GM19372 (cell line): ENCODE data around the gene CSTB.

Experiments used
- ATAC-seq: cut with Tn5 transposase; IDR thresholded peaks from one replicate; pipeline ENCODE4 v1.9.1; 2021; ENCODE audit warnings: mild to moderate bottlenecking, low read depth, moderate library complexity; ENCODE audit not compliant: unreplicated experiment

CSTB gene

DNA sequence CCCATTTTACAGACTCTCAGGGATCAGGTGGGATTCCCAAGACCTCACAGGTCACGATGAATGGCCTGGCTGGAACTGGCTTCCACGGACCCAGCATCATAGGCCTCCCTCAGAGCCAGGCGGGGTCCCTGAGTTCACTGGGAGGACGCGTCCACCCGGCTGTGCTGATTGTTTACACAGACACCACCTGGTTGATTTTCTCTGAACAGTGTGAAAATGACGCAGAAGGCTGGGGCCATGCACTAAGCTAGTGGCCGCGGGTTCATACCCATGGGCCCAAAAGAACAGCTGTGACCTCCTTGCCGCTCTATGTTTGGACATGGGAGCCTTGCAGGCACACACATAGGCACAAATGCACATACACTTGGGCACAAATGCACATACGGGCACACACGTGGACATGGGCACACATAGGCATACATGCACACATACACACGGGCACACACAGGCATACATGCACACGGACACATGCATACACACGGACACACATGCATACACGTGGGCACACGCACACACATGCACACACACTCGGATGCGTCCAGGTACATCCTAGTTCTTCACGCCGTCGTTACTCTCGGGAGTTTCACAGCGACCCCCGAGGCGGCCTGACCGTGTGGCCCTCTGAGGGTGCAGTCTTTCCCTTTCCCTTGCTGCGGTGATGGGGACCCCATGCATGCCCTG lies 23.2 kb downstream of the CSTB start:
- ATAC-seq: no peak

GRCh38 chr21:43751955-43752591 lies 24.0 kb downstream of the CSTB start:
- ATAC-seq: no peak

DNA sequence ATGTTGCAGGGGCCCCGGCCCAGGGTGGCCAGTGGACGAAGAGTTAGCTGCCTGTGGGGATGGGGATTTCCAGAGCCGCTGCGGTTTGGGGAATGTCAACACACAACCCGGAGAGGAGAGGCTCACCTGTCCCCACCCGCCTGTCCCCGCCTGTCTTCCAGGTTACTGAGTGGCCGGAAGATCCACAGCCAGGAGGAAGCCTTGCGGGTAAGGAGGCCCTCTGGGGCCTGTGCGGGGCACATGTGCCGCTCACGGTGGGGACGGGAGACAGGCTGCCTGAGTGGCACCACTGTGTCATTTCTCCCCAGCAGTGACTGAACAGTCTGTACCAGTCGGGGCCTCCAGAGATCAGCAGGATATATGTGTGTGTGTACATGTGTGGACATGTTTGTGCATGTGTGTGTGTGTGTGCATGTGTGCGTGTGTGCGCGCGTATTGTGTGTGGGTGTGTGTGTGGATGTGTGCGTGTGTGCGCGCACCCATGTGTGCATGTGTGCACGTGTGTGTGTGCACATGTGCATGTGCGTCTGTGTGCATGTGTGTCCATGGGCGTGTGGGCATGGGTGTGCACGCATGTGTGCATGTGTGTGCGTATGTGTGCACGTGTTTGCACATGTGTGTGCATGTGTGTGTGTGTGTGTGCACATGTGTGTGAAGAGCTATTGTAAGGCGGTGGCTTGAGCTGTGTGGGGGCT lies 25.6 kb downstream of the CSTB start:
- no peak for ATAC-seq

DNA sequence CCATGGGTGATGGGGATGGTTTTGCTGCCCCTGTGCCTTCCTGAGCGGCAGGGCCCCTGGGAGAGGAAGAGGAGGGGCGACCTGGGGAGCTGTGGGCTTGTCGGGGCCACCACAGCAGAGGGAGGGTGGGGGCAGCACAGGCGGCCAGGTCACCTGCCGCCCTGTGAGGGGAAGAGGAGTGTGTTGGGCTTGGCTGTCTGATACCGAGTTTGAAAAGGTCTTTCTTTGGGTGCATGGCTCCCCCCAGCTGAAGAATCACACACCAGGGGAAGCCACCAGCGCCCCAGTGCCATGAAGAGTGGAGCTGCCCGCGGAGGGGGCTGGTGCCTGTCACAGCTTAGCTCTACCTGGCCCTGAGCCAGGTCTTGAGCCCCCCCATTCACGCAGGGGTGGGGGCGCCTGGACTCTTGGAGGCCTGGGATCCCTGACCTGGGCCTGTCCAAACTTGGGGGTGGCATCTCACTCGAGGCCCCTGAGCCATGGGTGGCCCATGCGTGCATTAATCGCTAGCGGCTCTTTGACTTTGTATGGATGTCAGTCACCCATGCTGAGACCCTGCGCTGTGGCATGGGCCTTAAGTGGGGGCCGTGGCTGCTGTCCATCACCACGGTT lies 26.4 kb downstream of the CSTB start:
- ATAC-seq: no peak

GRCh38 chr21:43748622-43749021 lies 27.5 kb downstream of the CSTB start:
- no peak for ATAC-seq

- no peak for ATAC-seq
These were observed 30.2 kb downstream of the CSTB start for GRCh38 chr21:43745772-43746517.

GRCh38 chr21:43744725-43745124 lies 31.4 kb downstream of the CSTB start:
- no peak for ATAC-seq

DNA sequence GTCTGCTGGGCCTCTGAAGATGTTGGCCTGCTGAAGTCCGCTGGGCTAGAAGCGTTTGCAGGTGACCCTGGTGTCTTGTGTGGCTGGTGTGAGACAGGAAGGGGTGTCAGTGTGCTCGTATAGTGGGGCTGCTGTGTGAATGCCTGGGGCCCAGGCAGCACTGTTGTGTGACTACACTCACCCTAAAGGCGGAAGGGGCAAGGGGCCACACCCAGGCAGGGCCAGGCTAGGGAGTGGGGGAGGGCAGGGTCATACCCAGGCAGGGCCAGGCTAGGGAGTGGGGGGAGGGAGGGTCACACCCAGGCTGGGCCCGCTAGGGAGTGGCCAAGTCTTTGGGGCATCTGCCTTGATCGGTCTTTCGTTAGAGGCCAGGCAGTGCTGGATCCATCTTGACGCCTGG lies 32.2 kb downstream of the CSTB start:
- ATAC-seq: no peak

DNA sequence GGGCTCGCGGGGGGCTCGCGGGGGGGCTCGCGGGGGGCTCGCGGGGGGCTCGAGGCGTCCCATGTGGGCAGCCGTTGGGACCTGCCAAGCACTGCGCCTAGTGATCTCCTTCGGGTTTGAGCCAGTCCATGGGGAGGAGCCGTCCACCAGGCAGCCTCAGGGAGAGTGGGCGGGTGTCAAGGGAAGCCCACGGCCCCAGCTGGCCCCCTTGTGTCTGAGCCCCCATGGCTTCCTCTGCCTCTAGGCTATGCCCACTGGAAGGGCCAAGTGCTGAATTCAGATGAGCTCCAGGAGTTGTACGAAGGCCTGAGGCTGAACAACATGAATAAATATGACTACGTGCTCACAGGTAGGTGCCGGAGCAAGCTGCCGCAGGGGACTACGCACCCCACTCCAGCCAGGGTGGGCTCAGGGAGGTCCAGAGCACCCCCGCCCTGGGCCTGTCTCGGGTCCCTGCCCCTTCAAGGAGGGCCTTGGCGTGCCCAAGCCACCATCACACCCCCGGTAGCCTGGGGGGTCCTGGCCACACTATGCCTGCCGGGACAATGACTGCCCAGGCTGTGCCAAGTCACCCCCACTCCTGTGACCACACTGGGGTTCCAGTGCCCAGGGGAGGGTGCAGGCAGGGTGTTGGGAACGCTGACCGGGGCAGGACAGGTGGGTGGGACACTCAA lies 34.5 kb downstream of the CSTB start:
- ATAC-seq: no peak

DNA sequence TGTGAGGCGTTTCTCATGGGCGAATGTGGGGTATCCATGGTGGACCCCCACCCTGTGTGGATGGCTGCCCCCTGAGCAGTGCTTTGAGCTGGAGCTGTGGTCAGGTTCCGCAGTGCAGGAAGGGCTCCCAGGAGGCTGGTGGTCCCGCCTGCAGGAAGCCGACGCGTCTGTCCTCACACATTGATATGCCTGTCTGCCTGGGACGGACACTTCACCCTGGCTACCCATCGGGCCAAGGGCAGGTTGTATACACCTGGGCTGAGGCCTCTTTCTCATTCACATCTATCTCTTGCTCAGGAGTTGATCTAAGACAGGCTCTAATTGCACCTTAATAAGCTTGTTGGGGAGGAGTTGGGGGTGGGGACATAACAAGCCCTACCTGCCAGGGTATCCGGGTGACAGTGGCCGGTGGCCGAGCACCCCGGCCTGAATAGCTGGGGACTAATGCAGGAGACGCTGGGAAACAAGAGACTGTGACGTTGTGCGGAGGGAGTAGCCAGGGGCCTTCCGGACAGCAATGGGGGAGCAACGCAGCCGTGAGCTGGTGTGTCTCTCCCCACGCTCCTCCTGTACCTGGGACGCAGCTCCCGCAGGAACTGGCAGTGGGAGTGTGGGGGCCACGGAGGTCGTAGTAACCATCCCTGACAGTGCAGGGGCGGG lies 35.5 kb downstream of the CSTB start:
- ATAC-seq: no peak

DNA sequence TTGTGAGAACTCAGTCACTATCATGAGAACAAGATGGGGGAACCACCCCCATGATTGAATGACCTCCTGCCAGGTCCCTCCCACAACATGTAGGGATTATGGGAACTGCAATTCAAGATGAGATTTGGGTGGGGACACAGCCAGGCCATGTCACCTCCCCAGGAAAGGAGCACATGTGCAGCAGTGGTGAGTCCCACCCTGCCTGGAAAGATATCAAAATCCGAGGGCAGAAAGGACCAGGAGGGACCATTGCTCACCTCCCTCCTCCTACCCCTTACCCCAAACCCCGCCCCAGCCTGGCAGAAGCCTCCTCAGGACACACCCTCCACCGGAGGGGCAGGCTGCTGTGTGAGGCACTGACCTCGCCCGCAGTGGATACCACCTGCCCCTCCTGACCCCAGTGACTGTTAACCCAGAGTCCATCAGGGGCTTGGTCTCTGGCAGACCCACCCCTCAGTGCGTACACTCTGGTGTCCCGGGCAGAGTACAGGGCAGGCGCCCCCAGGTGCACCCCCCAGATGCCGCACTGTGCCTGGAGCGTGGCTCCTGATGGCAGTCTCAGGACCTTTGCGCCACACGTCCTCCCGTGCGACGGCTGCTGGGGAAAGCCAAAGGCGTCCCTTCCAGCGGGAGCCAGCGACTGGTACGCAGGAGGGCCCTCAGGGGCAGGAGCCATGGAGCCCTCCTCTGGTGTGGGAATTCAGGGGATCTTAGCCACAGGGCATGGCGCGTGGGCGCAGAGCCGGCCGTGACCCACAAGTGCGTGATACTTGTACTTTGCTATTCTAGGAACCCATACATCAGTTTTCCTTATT lies 36.3 kb downstream of the CSTB start:
- ATAC-seq: no peak

GRCh38 chr21:43737158-43737950 lies 38.8 kb downstream of the CSTB start:
- ATAC-seq: no peak

GRCh38 chr21:43736224-43736883 lies 39.8 kb downstream of the CSTB start:
- ATAC-seq: no peak

DNA sequence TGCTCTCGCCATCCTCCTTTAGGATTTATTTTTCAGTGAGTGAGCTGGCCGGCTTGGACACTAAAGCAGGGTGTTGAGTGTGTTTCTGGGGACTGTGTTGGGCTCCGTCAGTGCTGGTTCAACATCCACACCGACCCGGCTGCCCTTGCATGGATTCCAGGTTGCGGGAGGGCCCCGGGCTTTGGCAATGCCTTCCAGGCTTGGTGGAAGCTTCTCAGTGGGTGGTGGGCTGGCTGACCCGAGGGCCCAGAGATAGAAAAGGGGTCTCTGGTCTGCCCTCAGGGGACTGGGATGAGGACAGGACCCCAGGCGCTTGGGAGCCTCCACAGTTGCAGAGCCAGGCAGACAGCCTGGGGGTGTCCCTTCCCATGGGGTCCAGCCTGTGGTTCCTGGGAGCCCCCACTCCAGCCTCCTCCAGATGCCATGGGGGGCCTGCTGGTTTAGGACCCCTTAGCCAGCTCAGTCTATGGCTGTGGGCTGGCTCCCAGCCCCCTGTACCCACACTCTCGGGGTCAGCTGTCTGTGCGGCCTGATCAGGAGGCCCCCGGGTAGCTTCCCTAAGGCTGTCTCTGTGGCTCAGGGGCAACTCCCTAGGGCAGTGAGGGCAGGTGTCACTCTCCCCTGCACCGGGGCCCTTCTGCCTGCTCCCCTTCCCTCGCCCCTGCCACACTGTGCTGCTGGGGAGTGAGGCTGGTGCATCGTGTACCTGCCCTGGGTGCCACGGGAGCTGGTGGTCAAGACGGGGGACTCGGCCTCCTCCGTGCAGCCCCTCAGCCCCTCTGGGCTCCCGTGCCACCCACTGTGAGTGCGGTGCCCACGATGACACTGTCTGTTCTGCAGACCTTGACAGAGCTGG lies 40.6 kb downstream of the CSTB start:
- ATAC-seq: no peak

DNA sequence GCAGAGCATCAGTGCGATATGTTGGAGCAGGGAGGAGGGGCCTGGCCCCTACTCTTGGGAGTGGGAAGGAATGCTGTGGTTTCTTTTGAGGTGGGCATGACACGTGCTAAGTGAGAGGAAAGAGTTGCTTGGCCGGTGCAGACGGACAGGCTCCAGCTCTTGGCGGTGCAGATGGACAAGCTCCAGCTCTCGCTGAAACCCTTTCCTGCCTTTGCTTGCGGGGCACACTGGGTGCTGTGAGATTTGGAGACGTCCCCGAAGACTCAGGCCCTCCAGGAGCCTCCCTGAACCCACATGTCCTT lies 41.2 kb downstream of the CSTB start:
- ATAC-seq: no peak

DNA sequence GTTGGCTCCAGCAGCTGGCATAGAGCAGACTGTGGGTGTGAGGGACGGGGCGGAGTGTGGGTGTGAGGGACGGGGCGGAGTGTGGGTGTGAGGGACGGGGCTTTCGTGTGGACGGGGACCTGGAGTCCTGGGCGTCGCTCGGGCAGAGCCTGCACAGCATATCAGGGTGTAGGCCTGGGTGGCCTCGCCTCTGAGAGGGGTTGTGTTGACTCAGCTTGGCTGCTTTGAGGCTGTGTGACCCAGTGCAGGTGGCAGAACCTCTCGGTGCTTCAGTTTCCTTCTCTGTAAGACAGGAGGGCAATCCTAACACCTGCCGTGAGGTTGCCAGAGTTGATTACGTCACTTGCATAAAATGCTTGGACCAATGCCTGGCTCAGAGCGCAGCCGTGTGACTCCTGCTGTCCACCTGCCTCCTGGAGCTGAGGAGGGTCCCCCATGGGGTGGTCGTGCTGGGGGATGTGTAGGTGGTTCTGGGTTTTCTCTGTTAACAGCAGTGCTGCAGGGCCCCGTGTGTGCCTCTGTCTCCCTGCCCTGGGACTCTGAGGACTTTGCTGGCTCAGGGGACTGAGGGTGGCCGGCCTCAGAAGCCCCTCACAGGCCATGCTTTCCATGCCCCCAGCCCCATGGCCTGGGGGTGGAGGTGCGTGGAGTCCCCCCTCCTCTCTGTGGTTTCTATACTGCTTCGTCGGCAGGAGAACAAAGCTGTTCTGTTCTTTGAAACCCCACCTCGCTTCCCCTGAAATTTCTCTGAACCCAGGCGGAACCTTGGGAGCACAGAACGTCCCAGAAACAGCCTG lies 41.8 kb downstream of the CSTB start:
- no peak for ATAC-seq
